SK-N-SH treated with all-trans-retinoic acid at 6 μM for 48 hours (cell line): ENCODE data around the gene COLGALT1.

Source experiments
- BACH2 ChIP-seq: fragments of 250-450 bp; sonication (Bioruptor Pico); IDR thresholded peaks from 2 replicates; pipeline ENCODE4 v1.9.0; 2021; ENCODE audit warnings: mild to moderate bottlenecking, borderline replicate concordance
- CSDC2 ChIP-seq: fragments of 250-450 bp; sonication (Bioruptor Pico); IDR thresholded peaks from 2 replicates; pipeline ENCODE4 v1.5.0; 2020; ENCODE audit warnings: mild to moderate bottlenecking, moderate library complexity
- ESRRG ChIP-seq: fragments of 250-450 bp; sonication (Bioruptor Pico); IDR thresholded peaks from 2 replicates; pipeline ENCODE4 v1.6.1; 2021; ENCODE audit warnings: mild to moderate bottlenecking
- OSR1 ChIP-seq: fragments of 250-450 bp; sonication (Bioruptor Pico); IDR thresholded peaks from 2 replicates; pipeline ENCODE4 v1.8.0; 2022; ENCODE audit warnings: moderate library complexity, mild to moderate bottlenecking, inconsistent platforms
- PATZ1 ChIP-seq: fragments of 250-450 bp; sonication (Bioruptor Pico); IDR thresholded peaks from 2 replicates; pipeline ENCODE4 v1.8.0; 2020; ENCODE audit warnings: mild to moderate bottlenecking, moderate library complexity, borderline replicate concordance
- ZFP3 ChIP-seq: fragments of 250-450 bp; sonication (Bioruptor Pico); IDR thresholded peaks from 2 replicates; pipeline ENCODE4 v1.5.0; 2020; ENCODE audit warnings: mild to moderate bottlenecking, moderate library complexity
- ZFP30 ChIP-seq: fragments of 450-650 bp; formaldehyde crosslinking; IDR thresholded peaks from 2 replicates; pipeline ENCODE4 v1.5.0; 2022; ENCODE audit warnings: mild to moderate bottlenecking, moderate library complexity

DNA sequence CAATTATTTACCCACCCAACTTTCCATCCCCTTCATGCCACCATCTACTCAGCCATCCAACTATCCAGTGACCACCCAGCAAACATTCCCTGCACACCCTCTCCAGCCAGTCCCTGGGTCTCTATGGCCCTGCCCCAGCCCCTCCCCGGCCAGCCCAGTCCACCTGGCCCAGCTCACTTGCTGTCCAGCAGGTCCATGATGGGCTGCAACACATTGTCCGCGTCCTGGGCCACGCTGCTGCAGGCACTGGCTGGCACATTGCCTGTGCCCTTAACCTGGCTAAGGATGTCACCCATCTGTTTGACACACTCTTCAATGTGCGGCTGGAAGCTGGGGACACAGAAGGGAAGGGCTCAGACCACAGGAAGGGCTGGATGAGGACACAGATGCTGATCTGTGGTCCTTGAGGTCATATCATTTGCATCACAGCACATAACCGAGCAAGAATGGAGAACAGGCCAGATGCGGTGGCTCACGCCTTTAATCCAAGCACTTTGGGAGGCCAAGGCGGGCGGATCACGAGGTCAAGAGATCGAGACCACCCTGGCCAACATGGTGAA lies 71.1 kb downstream of the COLGALT1 start:
- no peak for TF ChIP-seq CSDC2
- no peak for TF ChIP-seq ZFP30 (CRISPR knock-in tag)
- no peak for TF ChIP-seq ESRRG (CRISPR knock-in tag)
- no peak for TF ChIP-seq OSR1 (CRISPR knock-in tag)
- no peak for TF ChIP-seq ZFP3 (CRISPR knock-in tag)
- TF ChIP-seq BACH2 (CRISPR knock-in tag) = no peak
- TF ChIP-seq PATZ1 (CRISPR knock-in tag) = no peak
